Measurements from ENCODE around the gene ACY1. TPM values are rescaled to one million over a fixed set of nuclear protein-coding genes. Genes with fewer than 3 reads are reported as not detected.

ACY1 gene
- polyA plus RNA-seq, result 269 TPM
- long read RNA-seq, donor 1, transcript ACY1-215 (15 exons, 1,684 nt), result major isoform, 21 of 43 reads
- long read RNA-seq, donor 1, partial matches to known transcripts, result 12 of 43 reads
- long read RNA-seq, donor 1, other reads (novel, unspliced or antisense), result 0 of 43 reads
- long read RNA-seq, donor 2, transcript ACY1-215 (15 exons, 1,684 nt), result major isoform, 66 of 149 reads
- long read RNA-seq, donor 2, transcript ACY1-208 (2 exons, 812 nt), result minor isoform, 9 of 149 reads
- long read RNA-seq, donor 2, transcript ACY1-227 (3 exons, 456 nt), result minor isoform, 19 of 149 reads
- long read RNA-seq, donor 2, transcript ACY1-221 (7 exons, 790 nt), result minor isoform, 6 of 149 reads
- long read RNA-seq, donor 2, partial matches to known transcripts, result 30 of 149 reads
- long read RNA-seq, donor 2, other reads (novel, unspliced or antisense), result 0 of 149 reads
- long read RNA-seq, donor 3, result 0 reads
- long read RNA-seq, donor 4, transcript ACY1-215 (15 exons, 1,684 nt), result major isoform, 12 of 15 reads
- long read RNA-seq, donor 4, partial matches to known transcripts, result 0 of 15 reads
- long read RNA-seq, donor 4, other reads (novel, unspliced or antisense), result 0 of 15 reads
- long read RNA-seq, donor 5, transcript ACY1-227 (3 exons, 456 nt), result minor isoform, 9 of 27 reads
- long read RNA-seq, donor 5, transcript ACY1-215 (15 exons, 1,684 nt), result major isoform, 14 of 27 reads
- long read RNA-seq, donor 5, partial matches to known transcripts, result 0 of 27 reads
- long read RNA-seq, donor 5, other reads (novel, unspliced or antisense), result 0 of 27 reads
- long read RNA-seq, donor 6, transcript ACY1-211 (2 exons, 781 nt), result minor isoform, 5 of 57 reads
- long read RNA-seq, donor 6, transcript ACY1-227 (3 exons, 456 nt), result minor isoform, 5 of 57 reads
- long read RNA-seq, donor 6, transcript ACY1-215 (15 exons, 1,684 nt), result major isoform, 34 of 57 reads
- long read RNA-seq, donor 6, transcript ACY1-208 (2 exons, 812 nt), result minor isoform, 6 of 57 reads
- long read RNA-seq, donor 6, partial matches to known transcripts, result 0 of 57 reads
- long read RNA-seq, donor 6, other reads (novel, unspliced or antisense), result 0 of 57 reads
- long read RNA-seq, donor 7, transcript ACY1-215 (15 exons, 1,684 nt), result major isoform, 7 of 14 reads
- long read RNA-seq, donor 7, partial matches to known transcripts, result 0 of 14 reads
- long read RNA-seq, donor 7, other reads (novel, unspliced or antisense), result 0 of 14 reads
- long read RNA-seq, donor 8, transcript ACY1-227 (3 exons, 456 nt), result minor isoform, 9 of 133 reads
- long read RNA-seq, donor 8, transcript ACY1-228 (1 exons, 1,466 nt), result minor isoform, 8 of 133 reads
- long read RNA-seq, donor 8, transcript ACY1-215 (15 exons, 1,684 nt), result major isoform, 75 of 133 reads
- long read RNA-seq, donor 8, transcript ACY1-208 (2 exons, 812 nt), result minor isoform, 7 of 133 reads
- long read RNA-seq, donor 8, partial matches to known transcripts, result 17 of 133 reads
- long read RNA-seq, donor 8, other reads (novel, unspliced or antisense), result 0 of 133 reads
- long read RNA-seq, donor 9, transcript ACY1-215 (15 exons, 1,684 nt), result major isoform, 65 of 111 reads
- long read RNA-seq, donor 9, transcript ACY1-227 (3 exons, 456 nt), result minor isoform, 7 of 111 reads
- long read RNA-seq, donor 9, transcript ACY1-208 (2 exons, 812 nt), result minor isoform, 8 of 111 reads
- long read RNA-seq, donor 9, partial matches to known transcripts, result 17 of 111 reads
- long read RNA-seq, donor 9, other reads (novel, unspliced or antisense), result 0 of 111 reads
- long read RNA-seq, donor 10, transcript ACY1-208 (2 exons, 812 nt), result minor isoform, 6 of 3,397 reads
- long read RNA-seq, donor 10, transcript ACY1-215 (15 exons, 1,684 nt), result major isoform, 65 of 3,397 reads
- long read RNA-seq, donor 10, transcript ACY1-211 (2 exons, 781 nt), result minor isoform, 5 of 3,397 reads
- long read RNA-seq, donor 10, transcript ACY1-227 (3 exons, 456 nt), result minor isoform, 8 of 3,397 reads
- long read RNA-seq, donor 10, partial matches to known transcripts, result 3,123 of 3,397 reads
- long read RNA-seq, donor 10, other reads (novel, unspliced or antisense), result 179 of 3,397 reads
- long read RNA-seq, donor 11, transcript ACY1-215 (15 exons, 1,684 nt), result major isoform, 28 of 2,165 reads
- long read RNA-seq, donor 11, transcript ACY1-227 (3 exons, 456 nt), result minor isoform, 7 of 2,165 reads
- long read RNA-seq, donor 11, partial matches to known transcripts, result 2,025 of 2,165 reads
- long read RNA-seq, donor 11, other reads (novel, unspliced or antisense), result 93 of 2,165 reads

- no CpG with 5 or more reads among the region's 68 CpGs for WGBS (ENCODE audit: insufficient coverage, low lambda C conversion rate)
- H3K4me1 ChIP-seq (ENCODE audit: control insufficient read depth, insufficient read depth, low read length), result peaks cover 62% of the 10 kb centered on the region
- no peaks in the 10 kb centered on the region for H3K27me3 ChIP-seq (ENCODE audit: control insufficient read depth, insufficient read depth, low read length)
- peak within 1 kb of the TSS; percentile 74 for H3K4me3 ChIP-seq (ENCODE audit: low read length)
- peak; percentile 95 to 98 for DNase-seq
- H3K36me3 ChIP-seq (ENCODE audit: control insufficient read depth, insufficient read depth, low read length), result peaks cover 9% of the 10 kb centered on the region
- H3K9me3 ChIP-seq (ENCODE audit: control insufficient read depth, low read depth, low read length), result no peaks in the 10 kb centered on the region
- H3K27ac ChIP-seq (ENCODE audit: low read length), result peak within 1 kb of the TSS; percentile 100
Observed at GRCh38 chr3:51982838-51983577, at the start of gene ACY1. ACY1 (plus strand) TSS chr3:51983535; CDS start chr3:51984065, 530 bp downstream.

GRCh38 chr3:51934139-51934850 is 49.0 kb upstream of the ACY1 start:
- no peak for DNase-seq
- no peaks in the 10 kb centered on the region for H3K27me3 ChIP-seq (ENCODE audit: control insufficient read depth, insufficient read depth, low read length)
- H3K27ac ChIP-seq (ENCODE audit: low read length), result no peak overlapping the region
- H3K36me3 ChIP-seq (ENCODE audit: control insufficient read depth, insufficient read depth, low read length), result peaks cover 64% of the 10 kb centered on the region
- WGBS (ENCODE audit: insufficient coverage, low lambda C conversion rate), result no CpG with 5 or more reads among the region's 11 CpGs
- H3K4me1 ChIP-seq (ENCODE audit: control insufficient read depth, insufficient read depth, low read length), result no peaks in the 10 kb centered on the region
- H3K9me3 ChIP-seq (ENCODE audit: control insufficient read depth, low read depth, low read length), result no peaks in the 10 kb centered on the region
- no peak overlapping the region for H3K4me3 ChIP-seq (ENCODE audit: low read length)

GRCh38 chr3:51934991-51935885 is 48.1 kb upstream of the ACY1 start:
- no peak for DNase-seq

GRCh38 chr3:51935886-51936755 is 47.2 kb upstream of the ACY1 start:
- Histone ChIP-seq H3K27me3 (ENCODE audit: control insufficient read depth, insufficient read depth, low read length) (no peaks in the 10 kb centered on the region), H3K4me3 (ENCODE audit: low read length) (no peak overlapping the region), H3K9me3 (ENCODE audit: control insufficient read depth, low read depth, low read length) (no peaks in the 10 kb centered on the region), H3K36me3 (ENCODE audit: control insufficient read depth, insufficient read depth, low read length) (peaks cover 65% of the 10 kb centered on the region), H3K4me1 (ENCODE audit: control insufficient read depth, insufficient read depth, low read length) (peaks cover 3% of the 10 kb centered on the region), H3K27ac (ENCODE audit: low read length) (no peak overlapping the region)
- WGBS (ENCODE audit: insufficient coverage, low lambda C conversion rate), result no CpG with 5 or more reads among the region's 25 CpGs
- DNase-seq, result no peak

More at GRCh38 chr3:51934991-51935885, 48.1 kb upstream of the ACY1 start:
- Histone ChIP-seq H3K4me3 (ENCODE audit: low read length) (no peak overlapping the region), H3K4me1 (ENCODE audit: control insufficient read depth, insufficient read depth, low read length) (peaks cover 2% of the 10 kb centered on the region), H3K9me3 (ENCODE audit: control insufficient read depth, low read depth, low read length) (no peaks in the 10 kb centered on the region), H3K36me3 (ENCODE audit: control insufficient read depth, insufficient read depth, low read length) (peaks cover 65% of the 10 kb centered on the region), H3K27me3 (ENCODE audit: control insufficient read depth, insufficient read depth, low read length) (no peaks in the 10 kb centered on the region), H3K27ac (ENCODE audit: low read length) (no peak overlapping the region)
- WGBS (ENCODE audit: insufficient coverage, low lambda C conversion rate), result no CpG with 5 or more reads among the region's 28 CpGs

- Histone ChIP-seq H3K9me3 (ENCODE audit: control insufficient read depth, low read depth, low read length) (no peaks in the 10 kb centered on the region), H3K27ac (ENCODE audit: low read length) (no peak overlapping the region), H3K27me3 (ENCODE audit: control insufficient read depth, insufficient read depth, low read length) (no peaks in the 10 kb centered on the region), H3K36me3 (ENCODE audit: control insufficient read depth, insufficient read depth, low read length) (peaks cover 65% of the 10 kb centered on the region), H3K4me3 (ENCODE audit: low read length) (no peak overlapping the region), H3K4me1 (ENCODE audit: control insufficient read depth, insufficient read depth, low read length) (peaks cover 3% of the 10 kb centered on the region)
- WGBS (ENCODE audit: insufficient coverage, low lambda C conversion rate), result no CpG with 5 or more reads among the region's 9 CpGs
- no peak for DNase-seq
Observed at GRCh38 chr3:51937014-51937413, 46.3 kb upstream of the ACY1 start.

- Histone ChIP-seq H3K27me3 (ENCODE audit: control insufficient read depth, insufficient read depth, low read length) (no peaks in the 10 kb centered on the region), H3K27ac (ENCODE audit: low read length) (no peak overlapping the region), H3K36me3 (ENCODE audit: control insufficient read depth, insufficient read depth, low read length) (peaks cover 62% of the 10 kb centered on the region), H3K4me1 (ENCODE audit: control insufficient read depth, insufficient read depth, low read length) (peaks cover 7% of the 10 kb centered on the region), H3K9me3 (ENCODE audit: control insufficient read depth, low read depth, low read length) (no peaks in the 10 kb centered on the region), H3K4me3 (ENCODE audit: low read length) (no peak overlapping the region)
- DNase-seq, result no peak
- WGBS (ENCODE audit: insufficient coverage, low lambda C conversion rate), result no CpG with 5 or more reads among the region's 13 CpGs
Observed at GRCh38 chr3:51937611-51938450, 45.5 kb upstream of the ACY1 start.

All from large intestine (tissue), 12 donors.